ENCODE results near the gene EIF1AX.
"Not testable (repeated sequence)": the region's sequence is repeated elsewhere in the genome, so short reads cannot be mapped to it uniquely, and the experiment has no call there.

EIF1AX gene

GRCh38 chrX:20143111-20143510 is 1.5 kb upstream of the EIF1AX start:
- DNase-seq (ENCODE audit: low spot score), result no peak
- Mint-ChIP-seq H3K4me1 (ENCODE audit: low read depth) (peaks cover 26% of the 10 kb centered on the region), H3K4me3 (peak overlapping the region; percentile 43), H3K36me3 (ENCODE audit: low read depth) (peaks cover 19% of the 10 kb centered on the region), H3K27me3 (ENCODE audit: low read depth) (no peaks in the 10 kb centered on the region), H3K9me3 (no peaks in the 10 kb centered on the region), H3K27ac (peak overlapping the region; percentile 49)

- Mint-ChIP-seq H3K27ac (peak overlapping the region; percentile 62), H3K27me3 (ENCODE audit: low read depth) (no peaks in the 10 kb centered on the region), H3K36me3 (ENCODE audit: low read depth) (peaks cover 34% of the 10 kb centered on the region), H3K4me3 (peak overlapping the region; percentile 88), H3K9me3 (no peaks in the 10 kb centered on the region), H3K4me1 (ENCODE audit: low read depth) (peaks cover 25% of the 10 kb centered on the region)
- DNase-seq (ENCODE audit: low spot score), result no peak
Measured at GRCh38 chrX:20140420-20140819, 1.2 kb downstream of the EIF1AX start.

- H3K36me3 Mint-ChIP-seq (ENCODE audit: low read depth), result peaks cover 34% of the 10 kb centered on the region
- peak overlapping the region; percentile 7 for H3K27ac Mint-ChIP-seq
Measured at GRCh38 chrX:20139966-20140365, 1.7 kb downstream of the EIF1AX start.

GRCh38 chrX:20135944-20136343 is 5.7 kb downstream of the EIF1AX start:
- no peak overlapping the region for H3K27ac Mint-ChIP-seq

More at GRCh38 chrX:20139966-20140365, 1.7 kb downstream of the EIF1AX start:
- H3K9me3 Mint-ChIP-seq, result no peaks in the 10 kb centered on the region
- peak overlapping the region; percentile 88 for H3K4me3 Mint-ChIP-seq
- no peak for DNase-seq (ENCODE audit: low spot score)
- H3K4me1 Mint-ChIP-seq (ENCODE audit: low read depth), result peaks cover 25% of the 10 kb centered on the region
- no peaks in the 10 kb centered on the region for H3K27me3 Mint-ChIP-seq (ENCODE audit: low read depth)

GRCh38 chrX:20132666-20133065 is 9.0 kb downstream of the EIF1AX start:
- H3K27ac Mint-ChIP-seq, result no peak overlapping the region
- H3K9me3 Mint-ChIP-seq, result no peaks in the 10 kb centered on the region
- peaks cover under 1% of the 10 kb centered on the region for H3K4me1 Mint-ChIP-seq (ENCODE audit: low read depth)
- H3K27me3 Mint-ChIP-seq (ENCODE audit: low read depth), result no peaks in the 10 kb centered on the region
- H3K36me3 Mint-ChIP-seq (ENCODE audit: low read depth), result peaks cover 31% of the 10 kb centered on the region
- no peak for DNase-seq (ENCODE audit: low spot score)
- no peak overlapping the region for H3K4me3 Mint-ChIP-seq

More at GRCh38 chrX:20135944-20136343, 5.7 kb downstream of the EIF1AX start:
- Mint-ChIP-seq H3K4me3 (no peak overlapping the region), H3K36me3 (ENCODE audit: low read depth) (peaks cover 48% of the 10 kb centered on the region), H3K4me1 (ENCODE audit: low read depth) (peaks cover 17% of the 10 kb centered on the region), H3K9me3 (no peaks in the 10 kb centered on the region), H3K27me3 (ENCODE audit: low read depth) (no peaks in the 10 kb centered on the region)
- no peak for DNase-seq (ENCODE audit: low spot score)

GRCh38 chrX:20130357-20130756 is 11.3 kb downstream of the EIF1AX start:
- no peak for DNase-seq (ENCODE audit: low spot score)
- Mint-ChIP-seq H3K27me3 (ENCODE audit: low read depth) (no peaks in the 10 kb centered on the region), H3K36me3 (ENCODE audit: low read depth) (peaks cover 16% of the 10 kb centered on the region), H3K27ac (no peak overlapping the region), H3K9me3 (no peaks in the 10 kb centered on the region), H3K4me3 (no peak overlapping the region), H3K4me1 (ENCODE audit: low read depth) (no peaks in the 10 kb centered on the region)

GRCh38 chrX:20129547-20129946 is 12.1 kb downstream of the EIF1AX start:
- H3K36me3 Mint-ChIP-seq (ENCODE audit: low read depth), result peaks cover 16% of the 10 kb centered on the region
- no peak overlapping the region for H3K4me3 Mint-ChIP-seq
- H3K27ac Mint-ChIP-seq, result no peak overlapping the region
- H3K9me3 Mint-ChIP-seq, result no peaks in the 10 kb centered on the region
- no peak for DNase-seq (ENCODE audit: low spot score)
- H3K4me1 Mint-ChIP-seq (ENCODE audit: low read depth), result no peaks in the 10 kb centered on the region
- H3K27me3 Mint-ChIP-seq (ENCODE audit: low read depth), result no peaks in the 10 kb centered on the region

- no peaks in the 10 kb centered on the region for H3K27me3 Mint-ChIP-seq (ENCODE audit: low read depth)
- no peaks in the 10 kb centered on the region for H3K9me3 Mint-ChIP-seq
- DNase-seq (ENCODE audit: low spot score), result no peak
- no peak overlapping the region for H3K27ac Mint-ChIP-seq
- peaks cover 13% of the 10 kb centered on the region for H3K36me3 Mint-ChIP-seq (ENCODE audit: low read depth)
- H3K4me3 Mint-ChIP-seq, result no peak overlapping the region
- H3K4me1 Mint-ChIP-seq (ENCODE audit: low read depth), result no peaks in the 10 kb centered on the region
Measured at GRCh38 chrX:20128670-20129069, 13.0 kb downstream of the EIF1AX start.

GRCh38 chrX:20127440-20127839 is 14.2 kb downstream of the EIF1AX start:
- H3K4me3 Mint-ChIP-seq; H3K27ac Mint-ChIP-seq; H3K36me3 Mint-ChIP-seq (ENCODE audit: low read depth); H3K4me1 Mint-ChIP-seq (ENCODE audit: low read depth); DNase-seq (ENCODE audit: low spot score); H3K27me3 Mint-ChIP-seq (ENCODE audit: low read depth); H3K9me3 Mint-ChIP-seq: not testable (repeated sequence)

- H3K27me3 Mint-ChIP-seq (ENCODE audit: low read depth); H3K9me3 Mint-ChIP-seq: not testable (repeated sequence)
Measured at GRCh38 chrX:20126833-20127232, 14.8 kb downstream of the EIF1AX start.

GRCh38 chrX:20124964-20125363 is 16.7 kb downstream of the EIF1AX start:
- H3K36me3 Mint-ChIP-seq (ENCODE audit: low read depth), result no peaks in the 10 kb centered on the region
- H3K4me1 Mint-ChIP-seq (ENCODE audit: low read depth), result no peaks in the 10 kb centered on the region
- no peak for DNase-seq (ENCODE audit: low spot score)

More at GRCh38 chrX:20126833-20127232, 14.8 kb downstream of the EIF1AX start:
- H3K4me3 Mint-ChIP-seq; H3K27ac Mint-ChIP-seq; H3K36me3 Mint-ChIP-seq (ENCODE audit: low read depth); DNase-seq (ENCODE audit: low spot score); H3K4me1 Mint-ChIP-seq (ENCODE audit: low read depth): not testable (repeated sequence)

GRCh38 chrX:20118065-20118824 is 23.4 kb downstream of the EIF1AX start:
- Mint-ChIP-seq H3K36me3 (ENCODE audit: low read depth) (no peaks in the 10 kb centered on the region), H3K4me3 (no peak overlapping the region), H3K27ac (no peak overlapping the region), H3K27me3 (ENCODE audit: low read depth) (peaks cover 30% of the 10 kb centered on the region), H3K4me1 (ENCODE audit: low read depth) (peaks cover 3% of the 10 kb centered on the region), H3K9me3 (no peaks in the 10 kb centered on the region)
- DNase-seq (ENCODE audit: low spot score), result no peak

More at GRCh38 chrX:20124964-20125363, 16.7 kb downstream of the EIF1AX start:
- Mint-ChIP-seq H3K27me3 (ENCODE audit: low read depth) (no peaks in the 10 kb centered on the region), H3K4me3 (no peak overlapping the region), H3K27ac (no peak overlapping the region), H3K9me3 (no peaks in the 10 kb centered on the region)

- no peaks in the 10 kb centered on the region for H3K36me3 Mint-ChIP-seq (ENCODE audit: low read depth)
- peaks cover 30% of the 10 kb centered on the region for H3K27me3 Mint-ChIP-seq (ENCODE audit: low read depth)
- DNase-seq (ENCODE audit: low spot score), result no peak
- no peaks in the 10 kb centered on the region for H3K9me3 Mint-ChIP-seq
- peaks cover 3% of the 10 kb centered on the region for H3K4me1 Mint-ChIP-seq (ENCODE audit: low read depth)
- H3K27ac Mint-ChIP-seq, result no peak within 1 kb of the TSS
- H3K4me3 Mint-ChIP-seq, result peak within 1 kb of the TSS; percentile 15
Measured at GRCh38 chrX:20116577-20117240, 24.9 kb downstream of the EIF1AX start, which contains the start of gene MAP7D2. Gene MAP7D2, minus strand, starts transcription at chrX:20116907. Its CDS starts 28 bp downstream, at chrX:20116879.

- no peaks in the 10 kb centered on the region for H3K36me3 Mint-ChIP-seq (ENCODE audit: low read depth)
- H3K4me1 Mint-ChIP-seq (ENCODE audit: low read depth), result peaks cover 3% of the 10 kb centered on the region
- H3K27ac Mint-ChIP-seq, result no peak overlapping the region
- peaks cover 30% of the 10 kb centered on the region for H3K27me3 Mint-ChIP-seq (ENCODE audit: low read depth)
- H3K4me3 Mint-ChIP-seq, result peak overlapping the region; percentile 15
- DNase-seq (ENCODE audit: low spot score), result no peak
- H3K9me3 Mint-ChIP-seq, result no peaks in the 10 kb centered on the region
Measured at GRCh38 chrX:20116087-20116576, 25.5 kb downstream of the EIF1AX start.
